Osteocyte (in vitro differentiated cells): ENCODE results near the gene RNASE4. TPM values are rescaled to one million over a fixed set of nuclear protein-coding genes. Genes with fewer than 3 reads are reported as not detected.
"Not testable (repeated sequence)": the region's sequence is repeated elsewhere in the genome, so short reads cannot be mapped to it uniquely, and the experiment has no call there.

ENCODE experiments used
- DNase-seq: peaks from one replicate; pipeline ENCODE4 v3.0.0; 2021; ENCODE audit warnings: mixed read lengths; ENCODE audit not compliant: unreplicated experiment; ENCODE audit errors: extremely low spot score
- H3K27ac Mint-ChIP-seq: one replicate; pipeline ENCODE4 v1.8.0; 2021; ENCODE audit warnings: mild to moderate bottlenecking, mixed read lengths; ENCODE audit not compliant: unreplicated experiment
- H3K27me3 Mint-ChIP-seq: one replicate; pipeline ENCODE4 v1.8.0; 2021; ENCODE audit warnings: mixed read lengths; ENCODE audit not compliant: unreplicated experiment
- H3K36me3 Mint-ChIP-seq: one replicate; pipeline ENCODE4 v1.8.0; 2021; ENCODE audit warnings: mixed read lengths; ENCODE audit not compliant: unreplicated experiment
- H3K4me1 Mint-ChIP-seq: one replicate; pipeline ENCODE4 v1.8.0; 2021; ENCODE audit warnings: mixed read lengths; ENCODE audit not compliant: unreplicated experiment
- H3K4me3 Mint-ChIP-seq: one replicate; pipeline ENCODE4 v1.8.0; 2021; ENCODE audit warnings: mild to moderate bottlenecking, moderate library complexity, mixed read lengths; ENCODE audit not compliant: unreplicated experiment
- H3K9me3 Mint-ChIP-seq: one replicate; pipeline ENCODE4 v1.8.0; 2021; ENCODE audit warnings: mixed read lengths; ENCODE audit not compliant: unreplicated experiment
- long read RNA-seq: library from polyadenylated mRNA; unstranded; transcript quantifications from one replicate; pipeline ENCODE4 v2.0.0, GENCODE V29; 2021
- total RNA-seq: library from RNA; stranded (reverse); gene quantifications from 2 replicates; pipeline ENCODE4 v1.2.1, GENCODE V29; 2021
- TF ChIP-seq, protein P1 (sequence below): fragments of 200-600 bp; sonication (generic); IDR thresholded peaks from 2 replicates; pipeline ENCODE4 v1.5.0; 2021; ENCODE audit warnings: antibody characterized with exemption, mild to moderate bottlenecking, moderate library complexity

The RNASE4 gene, protein sequence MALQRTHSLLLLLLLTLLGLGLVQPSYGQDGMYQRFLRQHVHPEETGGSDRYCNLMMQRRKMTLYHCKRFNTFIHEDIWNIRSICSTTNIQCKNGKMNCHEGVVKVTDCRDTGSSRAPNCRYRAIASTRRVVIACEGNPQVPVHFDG
- 17.2 and 17.8 TPM in 2 replicates for total RNA-seq
- long read RNA-seq, transcript RNASE4-203 (2 exons, 2,520 nt), result major isoform, 164 of 180 reads
- long read RNA-seq, transcript RNASE4-201 (2 exons, 853 nt), result minor isoform, 14 of 180 reads
- long read RNA-seq, partial matches to known transcripts, result 0 of 180 reads
- long read RNA-seq, other reads (novel, unspliced or antisense), result 2 of 180 reads

DNA sequence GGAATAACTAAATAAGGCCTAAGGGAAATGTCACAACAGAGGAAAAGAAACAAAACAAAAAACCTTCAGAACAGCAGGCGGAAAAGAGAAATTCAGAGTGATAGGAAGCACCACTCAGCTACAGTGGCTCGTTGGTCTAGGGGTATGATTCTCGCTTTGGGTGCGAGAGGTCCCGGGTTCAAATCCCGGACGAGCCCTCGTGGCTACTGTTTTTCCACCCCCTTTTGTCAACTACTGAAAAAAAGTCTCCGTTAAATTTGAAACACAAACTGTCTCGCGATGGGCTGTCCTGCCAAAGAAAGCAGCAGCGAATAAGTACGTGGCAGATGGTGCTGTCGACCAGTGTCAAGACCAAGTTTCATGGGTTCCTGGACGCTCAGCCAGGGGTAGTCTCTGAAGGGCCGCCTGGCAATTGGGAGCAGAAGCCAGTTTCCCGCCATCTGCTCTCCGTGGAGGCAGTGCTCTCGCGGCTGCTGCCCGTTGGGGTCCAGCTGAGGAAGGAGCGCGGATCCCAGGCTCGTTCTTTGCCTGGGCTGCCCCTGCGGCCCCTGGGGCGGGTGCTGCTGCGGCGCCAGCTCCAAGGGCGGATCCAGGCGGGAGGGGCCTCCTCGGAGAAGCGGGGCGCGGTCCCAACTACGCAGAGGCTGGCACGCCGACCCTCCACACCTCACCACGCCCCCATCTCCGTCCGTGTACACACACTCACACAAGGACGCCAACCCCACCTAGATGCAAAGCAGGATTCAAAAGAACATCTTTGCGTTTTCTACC is at the start of gene RNASE4:
RNASE4 (plus strand) TSS at position 670 of the 771 bp plus-strand sequence. CDS start 14,812 bp downstream, outside the sequence.
- Mint-ChIP-seq H3K4me1 (peaks cover 28% of the 10 kb centered on the region), H3K4me3 (no peak within 1 kb of the TSS), H3K36me3 (no peaks in the 10 kb centered on the region), H3K27me3 (no peaks in the 10 kb centered on the region), H3K27ac (no peak within 1 kb of the TSS), H3K9me3 (no peaks in the 10 kb centered on the region)
- peak; percentile 90 for DNase-seq
- TF ChIP-seq, protein P1, sequence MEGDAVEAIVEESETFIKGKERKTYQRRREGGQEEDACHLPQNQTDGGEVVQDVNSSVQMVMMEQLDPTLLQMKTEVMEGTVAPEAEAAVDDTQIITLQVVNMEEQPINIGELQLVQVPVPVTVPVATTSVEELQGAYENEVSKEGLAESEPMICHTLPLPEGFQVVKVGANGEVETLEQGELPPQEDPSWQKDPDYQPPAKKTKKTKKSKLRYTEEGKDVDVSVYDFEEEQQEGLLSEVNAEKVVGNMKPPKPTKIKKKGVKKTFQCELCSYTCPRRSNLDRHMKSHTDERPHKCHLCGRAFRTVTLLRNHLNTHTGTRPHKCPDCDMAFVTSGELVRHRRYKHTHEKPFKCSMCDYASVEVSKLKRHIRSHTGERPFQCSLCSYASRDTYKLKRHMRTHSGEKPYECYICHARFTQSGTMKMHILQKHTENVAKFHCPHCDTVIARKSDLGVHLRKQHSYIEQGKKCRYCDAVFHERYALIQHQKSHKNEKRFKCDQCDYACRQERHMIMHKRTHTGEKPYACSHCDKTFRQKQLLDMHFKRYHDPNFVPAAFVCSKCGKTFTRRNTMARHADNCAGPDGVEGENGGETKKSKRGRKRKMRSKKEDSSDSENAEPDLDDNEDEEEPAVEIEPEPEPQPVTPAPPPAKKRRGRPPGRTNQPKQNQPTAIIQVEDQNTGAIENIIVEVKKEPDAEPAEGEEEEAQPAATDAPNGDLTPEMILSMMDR, result no peak

DNA sequence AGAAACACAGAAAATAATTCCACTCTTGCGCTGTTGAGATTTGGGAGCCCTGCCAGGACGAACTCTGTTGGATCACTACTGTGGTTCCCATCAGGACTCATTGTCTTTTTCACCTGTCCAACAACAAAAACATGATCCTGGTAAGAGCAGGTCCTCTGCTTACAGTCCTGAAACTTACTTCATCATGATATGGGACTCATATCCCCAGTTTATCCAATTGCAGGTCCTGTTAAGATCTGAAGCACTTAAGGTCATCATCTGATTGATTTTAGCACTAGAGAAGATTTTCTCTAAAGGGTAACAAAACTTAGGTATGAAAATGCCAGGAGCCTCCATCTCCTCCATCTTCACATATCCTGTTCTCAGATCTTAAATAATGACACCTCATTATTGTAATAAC is 42.8 kb upstream of the RNASE4 start, which contains the start of gene OR6S1:
OR6S1 (minus strand) TSS at position 101 of the 400 bp plus-strand sequence; CDS start at position 101, 0 bp downstream.
- TF ChIP-seq, protein P1, result no peak
- Mint-ChIP-seq H3K9me3 (no peaks in the 10 kb centered on the region), H3K4me3 (no peak within 1 kb of the TSS), H3K27me3 (peaks cover 44% of the 10 kb centered on the region), H3K4me1 (no peaks in the 10 kb centered on the region), H3K36me3 (no peaks in the 10 kb centered on the region), H3K27ac (no peak within 1 kb of the TSS)
- DNase-seq, result no peak

DNA sequence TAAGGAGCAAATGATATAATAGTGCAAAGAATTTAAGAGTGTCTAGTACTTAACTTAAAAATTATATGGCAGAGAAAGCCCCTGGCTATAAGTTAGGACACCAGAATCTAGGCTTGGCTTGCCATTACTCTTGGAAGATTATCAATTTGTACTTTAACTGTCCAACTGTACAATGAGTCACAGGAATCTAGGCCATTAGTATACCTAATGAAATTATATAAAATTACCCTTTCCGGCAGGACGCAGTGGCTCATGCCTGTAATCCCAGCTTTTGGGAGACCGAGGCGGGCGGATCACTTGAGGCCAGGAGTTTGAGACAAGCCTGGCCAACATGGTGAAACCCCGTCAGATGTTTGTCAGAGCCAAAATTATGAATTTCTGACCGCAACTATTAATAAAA is 42.2 kb upstream of the RNASE4 start:
- no peak overlapping the region for H3K27ac Mint-ChIP-seq
- DNase-seq, result no peak
- H3K27me3 Mint-ChIP-seq, result peaks cover 41% of the 10 kb centered on the region
- H3K4me3 Mint-ChIP-seq, result no peak overlapping the region
- H3K4me1 Mint-ChIP-seq, result no peaks in the 10 kb centered on the region
- no peaks in the 10 kb centered on the region for H3K36me3 Mint-ChIP-seq
- TF ChIP-seq, protein P1, result no peak
- no peaks in the 10 kb centered on the region for H3K9me3 Mint-ChIP-seq

DNA sequence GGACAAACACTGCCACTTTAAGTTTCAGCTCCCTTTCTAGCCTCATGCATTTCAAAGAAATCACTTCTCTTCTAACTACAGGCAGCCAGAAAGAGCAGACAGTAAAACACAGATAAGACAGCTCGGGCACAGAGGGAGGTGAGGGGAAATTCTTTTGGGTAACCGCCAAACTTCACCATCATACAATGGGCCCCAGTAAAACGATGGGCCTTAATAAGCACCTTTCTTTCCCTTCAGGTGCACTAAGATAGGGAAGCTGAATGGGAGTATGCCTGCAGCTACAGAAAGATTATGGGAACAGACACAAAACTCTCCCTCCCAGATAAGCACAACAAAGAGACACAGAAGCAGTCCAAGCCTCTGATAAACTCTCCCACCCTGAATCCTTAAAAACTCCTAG is 41.6 kb upstream of the RNASE4 start:
- DNase-seq, H3K4me3 Mint-ChIP-seq, H3K9me3 Mint-ChIP-seq, H3K36me3 Mint-ChIP-seq, H3K27ac Mint-ChIP-seq, H3K4me1 Mint-ChIP-seq: not testable (repeated sequence)
- H3K27me3 Mint-ChIP-seq, result peaks cover 43% of the 10 kb centered on the region

DNA sequence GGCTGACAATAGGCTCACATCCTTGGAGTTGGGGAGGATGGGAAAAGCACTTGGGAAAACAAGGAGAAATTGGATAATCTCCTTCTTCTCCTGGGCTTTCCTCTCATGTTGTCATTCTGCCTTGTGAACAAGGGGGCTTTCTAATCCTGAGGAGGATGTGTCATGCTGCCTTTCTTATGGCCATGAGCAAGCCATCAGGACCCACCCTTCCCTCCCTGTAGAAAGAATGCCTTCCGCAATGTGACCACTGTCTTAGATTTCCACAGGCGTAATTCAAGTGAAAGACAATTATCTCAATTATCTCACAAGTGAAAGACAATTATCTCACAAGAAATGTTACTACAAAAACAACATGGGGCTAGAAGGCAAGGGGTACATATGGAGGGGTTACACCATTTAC is 39.8 kb upstream of the RNASE4 start:
- Mint-ChIP-seq H3K9me3 (no peaks in the 10 kb centered on the region), H3K36me3 (no peaks in the 10 kb centered on the region), H3K4me3 (no peak overlapping the region), H3K27ac (no peak overlapping the region), H3K4me1 (no peaks in the 10 kb centered on the region), H3K27me3 (peaks cover 42% of the 10 kb centered on the region)
- DNase-seq, result no peak
- TF ChIP-seq, protein P1, result no peak
